HepG2 (cell line): ENCODE results near the gene C5orf52. TPM values are rescaled to one million over a fixed set of nuclear protein-coding genes. Genes with fewer than 3 reads are reported as not detected.

Experiments used
- ATF1 ChIP-seq: IDR thresholded peaks from 2 replicates; pipeline ENCODE4 v1.6.1; 2016; ENCODE audit warnings: mild to moderate bottlenecking, control low read depth
- CBX1 ChIP-seq: IDR thresholded peaks from one replicate; pipeline ENCODE4 v1.6.1; 2016; ENCODE audit warnings: antibody characterized with exemption, low read depth
- CBX2 ChIP-seq, 2 experiments: fragments of 200-600 bp in 1 of 2; sonication (generic); formaldehyde crosslinking in 1 of 2; IDR thresholded peaks; 2 replicates each; pipeline versions ENCODE4 v1.7.0 to v1.8.1; 2018 to 2022; ENCODE audit warnings: low read depth in 2 of 2, low read length in 1 of 2, mild to moderate bottlenecking in 1 of 2, missing genetic modification reagents in 1 of 2
- FOXJ3 ChIP-seq: sonication (generic); formaldehyde crosslinking; IDR thresholded peaks from 2 replicates; pipeline ENCODE4 v1.4.0; 2020; ENCODE audit warnings: missing genetic modification reagents, mild to moderate bottlenecking, borderline replicate concordance
- POGZ ChIP-seq: sonication (generic); formaldehyde crosslinking; IDR thresholded peaks from 2 replicates; pipeline ENCODE4 v1.4.0; 2020; ENCODE audit warnings: mild to moderate bottlenecking, missing genetic modification reagents
- RXRB ChIP-seq: IDR thresholded peaks from 2 replicates; pipeline ENCODE4 v1.6.1; 2016; ENCODE audit warnings: borderline replicate concordance, missing genetic modification reagents, missing compliant biosample characterization
- SAP130 ChIP-seq: IDR thresholded peaks from 2 replicates; pipeline ENCODE4 v1.6.1; 2016; ENCODE audit warnings: low read depth
- TSC22D2 ChIP-seq: sonication (generic); formaldehyde crosslinking; IDR thresholded peaks from 2 replicates; pipeline ENCODE4 v1.5.1; 2020; ENCODE audit warnings: missing genetic modification reagents, mild to moderate bottlenecking, borderline replicate concordance
- ZBTB7A ChIP-seq: sonication (generic); formaldehyde crosslinking; IDR thresholded peaks from 2 replicates; pipeline ENCODE4 v1.8.0; 2022; ENCODE audit warnings: mild to moderate bottlenecking, missing genetic modification reagents
- ZNF282 ChIP-seq: fragments of 450-650 bp; IDR thresholded peaks from 2 replicates; pipeline ENCODE4 v1.6.1; 2018; ENCODE audit not compliant: partially characterized antibody
- ZNF703 ChIP-seq: sonication (generic); formaldehyde crosslinking; IDR thresholded peaks from 2 replicates; pipeline ENCODE4 v1.5.1; 2020; ENCODE audit warnings: missing genetic modification reagents, mild to moderate bottlenecking, moderate library complexity, borderline replicate concordance
- ZNF879 ChIP-seq: sonication (generic); formaldehyde crosslinking; IDR thresholded peaks from 2 replicates; pipeline ENCODE4 v1.8.1; 2023; ENCODE audit warnings: missing genetic modification reagents
- polyA plus RNA-seq, 8 experiments: library from polyadenylated mRNA; depleted of rRNA in 3 of 8; stranded (reverse) in 7 of 8; unstranded in 1 of 8; fragments of >200 nt; fragmentation: Illumina TruSeq in 4 of 8; extraction: Trizol in 4 of 8; gene quantifications; 2 replicates each; pipeline versions ENCODE4 v1.2.1 to v1.2.3, GENCODE V29; 2011 to 2016; ENCODE audit warnings: low read depth in 4 of 8, missing spikeins in 1 of 8, mixed read lengths in 1 of 8; ENCODE audit not compliant: insufficient read depth in 1 of 8
- total RNA-seq, 5 experiments: library from RNA; depleted of rRNA; stranded (reverse); fragments of >200 nt; fragmentation: Illumina TruSeq; extraction: Trizol; gene quantifications; 2 replicates each; pipeline ENCODE4 v1.2.3, GENCODE V29; 2016; ENCODE audit warnings: low read depth in 1 of 5
- TF ChIP-seq, protein P1 (sequence below): sonication (generic); formaldehyde crosslinking; IDR thresholded peaks from 2 replicates; pipeline ENCODE4 v1.4.0; 2020; ENCODE audit warnings: missing genetic modification reagents, borderline replicate concordance

Gene C5orf52
- total and polyA plus RNA-seq, 2 of the 13 experiments (the other 11 are each of a cell fraction or from before 2014, with no cell fraction given), result not detected

DNA sequence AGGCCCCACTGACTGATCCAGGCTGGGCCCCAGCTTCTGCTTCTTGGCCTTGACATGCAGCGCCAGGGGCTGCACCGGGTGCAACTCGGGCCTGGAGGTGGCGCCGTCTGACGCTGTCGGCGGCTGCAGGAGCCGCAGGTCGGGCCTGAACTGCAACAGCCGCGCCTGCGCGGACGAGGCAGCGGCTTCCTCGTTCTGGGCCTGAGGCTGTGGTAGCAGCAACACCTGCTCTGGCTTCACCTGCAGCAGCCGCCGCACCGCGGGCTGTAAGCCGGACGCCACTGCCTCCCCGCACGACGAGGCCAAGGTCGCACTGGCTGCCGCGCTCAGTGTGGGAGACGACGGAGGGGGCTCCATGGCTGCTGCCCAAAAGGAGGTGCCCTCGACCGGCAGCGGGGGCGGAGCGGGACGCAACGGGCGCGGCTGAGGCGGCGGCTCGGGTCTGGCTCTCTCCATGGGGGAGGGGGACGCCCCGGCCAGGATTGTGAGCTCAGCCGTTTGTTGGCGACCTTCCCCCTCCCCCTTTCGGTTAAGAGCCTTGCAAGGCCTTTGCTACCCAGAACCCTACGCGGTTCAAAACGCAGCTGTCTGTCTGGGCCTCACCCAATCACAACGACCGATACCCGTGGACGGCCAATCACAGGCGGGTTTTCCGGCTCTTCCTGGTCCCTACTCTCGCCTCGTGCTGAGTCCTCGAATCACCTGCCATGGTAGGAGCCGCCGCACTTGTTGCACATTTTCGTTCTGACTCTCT is 19.5 kb upstream of the C5orf52 start (continued):
- TF ChIP-seq RXRB (CRISPR knock-in tag), result no peak
- TF ChIP-seq ZBTB7A (CRISPR knock-in tag), result no peak
- no peak for TF ChIP-seq CBX2 (IDR thresholded peaks at IDR 0.05; ENCODE audit: low read depth, low read length)
- TF ChIP-seq CBX2 (CRISPR knock-in tag; IDR thresholded peaks at IDR 0.05; ENCODE audit: low read depth), result no peak
- no peak for TF ChIP-seq CBX1
- no peak for TF ChIP-seq ZNF282
- TF ChIP-seq FOXJ3 (CRISPR knock-in tag), result no peak
- TF ChIP-seq, protein P1, sequence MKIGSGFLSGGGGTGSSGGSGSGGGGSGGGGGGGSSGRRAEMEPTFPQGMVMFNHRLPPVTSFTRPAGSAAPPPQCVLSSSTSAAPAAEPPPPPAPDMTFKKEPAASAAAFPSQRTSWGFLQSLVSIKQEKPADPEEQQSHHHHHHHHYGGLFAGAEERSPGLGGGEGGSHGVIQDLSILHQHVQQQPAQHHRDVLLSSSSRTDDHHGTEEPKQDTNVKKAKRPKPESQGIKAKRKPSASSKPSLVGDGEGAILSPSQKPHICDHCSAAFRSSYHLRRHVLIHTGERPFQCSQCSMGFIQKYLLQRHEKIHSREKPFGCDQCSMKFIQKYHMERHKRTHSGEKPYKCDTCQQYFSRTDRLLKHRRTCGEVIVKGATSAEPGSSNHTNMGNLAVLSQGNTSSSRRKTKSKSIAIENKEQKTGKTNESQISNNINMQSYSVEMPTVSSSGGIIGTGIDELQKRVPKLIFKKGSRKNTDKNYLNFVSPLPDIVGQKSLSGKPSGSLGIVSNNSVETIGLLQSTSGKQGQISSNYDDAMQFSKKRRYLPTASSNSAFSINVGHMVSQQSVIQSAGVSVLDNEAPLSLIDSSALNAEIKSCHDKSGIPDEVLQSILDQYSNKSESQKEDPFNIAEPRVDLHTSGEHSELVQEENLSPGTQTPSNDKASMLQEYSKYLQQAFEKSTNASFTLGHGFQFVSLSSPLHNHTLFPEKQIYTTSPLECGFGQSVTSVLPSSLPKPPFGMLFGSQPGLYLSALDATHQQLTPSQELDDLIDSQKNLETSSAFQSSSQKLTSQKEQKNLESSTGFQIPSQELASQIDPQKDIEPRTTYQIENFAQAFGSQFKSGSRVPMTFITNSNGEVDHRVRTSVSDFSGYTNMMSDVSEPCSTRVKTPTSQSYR (CRISPR knock-in tag), result no peak
- no peak for TF ChIP-seq TSC22D2 (CRISPR knock-in tag)
- no peak for TF ChIP-seq SAP130 (CRISPR knock-in tag)
- no peak for TF ChIP-seq ATF1
- TF ChIP-seq ZNF879, result no peak
- TF ChIP-seq POGZ (CRISPR knock-in tag), result no peak
- TF ChIP-seq ZNF703 (CRISPR knock-in tag), result no peak
